Left lobe of liver (tissue), 2 donors: ENCODE results near the gene PPP1R12C. TPM values are rescaled to one million over a fixed set of nuclear protein-coding genes. Genes with fewer than 3 reads are reported as not detected.

Experiments used
- ATAC-seq: fragments of 200-7000 bp; cut with Tn5 transposase; one replicate; pipeline ENCODE4 v1.9.1; 2020; ENCODE audit warnings: mild to moderate bottlenecking, moderate library complexity
- DNase-seq: peaks from one replicate; pipeline ENCODE4 v3.0.0-alpha.2; 2020; ENCODE audit warnings: low spot score
- total RNA-seq: library from RNA; stranded (reverse); gene quantifications from one replicate; pipeline ENCODE4 v1.2.1, GENCODE V29; 2021
- donor health status: DM: no; HTN: no; CAD: no; lungs with moderate emphysema.
- donor health status: DM: no; HTN: yes; CAD: no.

PPP1R12C gene
- total RNA-seq, 1 donor from 2014 or later: 46.5 TPM

- DNase-seq (no peak), ATAC-seq (no peak)
Measured at GRCh38 chr19:55056827-55057226, 60.6 kb downstream of the PPP1R12C start.

DNA sequence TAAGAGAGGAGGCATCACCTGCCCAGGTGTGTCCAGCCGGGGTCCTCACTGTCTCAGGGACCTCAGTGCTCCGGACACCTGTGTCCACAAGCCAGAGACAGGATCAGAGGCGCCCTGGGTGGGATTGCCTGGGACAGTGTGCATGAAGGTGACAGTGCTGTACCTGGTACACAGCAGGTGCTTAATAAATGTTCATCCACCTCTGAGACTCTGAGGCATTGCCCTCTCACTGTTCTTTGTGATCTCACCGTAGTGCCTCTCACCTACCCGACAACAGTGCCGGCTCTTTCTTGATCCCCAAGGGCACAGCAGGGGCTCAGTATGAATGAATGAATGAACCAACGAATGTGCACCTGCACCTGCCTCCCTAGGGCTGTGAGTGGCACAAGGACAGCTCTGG is 63.7 kb downstream of the PPP1R12C start:
- no peak for ATAC-seq
- no peak for DNase-seq

DNA sequence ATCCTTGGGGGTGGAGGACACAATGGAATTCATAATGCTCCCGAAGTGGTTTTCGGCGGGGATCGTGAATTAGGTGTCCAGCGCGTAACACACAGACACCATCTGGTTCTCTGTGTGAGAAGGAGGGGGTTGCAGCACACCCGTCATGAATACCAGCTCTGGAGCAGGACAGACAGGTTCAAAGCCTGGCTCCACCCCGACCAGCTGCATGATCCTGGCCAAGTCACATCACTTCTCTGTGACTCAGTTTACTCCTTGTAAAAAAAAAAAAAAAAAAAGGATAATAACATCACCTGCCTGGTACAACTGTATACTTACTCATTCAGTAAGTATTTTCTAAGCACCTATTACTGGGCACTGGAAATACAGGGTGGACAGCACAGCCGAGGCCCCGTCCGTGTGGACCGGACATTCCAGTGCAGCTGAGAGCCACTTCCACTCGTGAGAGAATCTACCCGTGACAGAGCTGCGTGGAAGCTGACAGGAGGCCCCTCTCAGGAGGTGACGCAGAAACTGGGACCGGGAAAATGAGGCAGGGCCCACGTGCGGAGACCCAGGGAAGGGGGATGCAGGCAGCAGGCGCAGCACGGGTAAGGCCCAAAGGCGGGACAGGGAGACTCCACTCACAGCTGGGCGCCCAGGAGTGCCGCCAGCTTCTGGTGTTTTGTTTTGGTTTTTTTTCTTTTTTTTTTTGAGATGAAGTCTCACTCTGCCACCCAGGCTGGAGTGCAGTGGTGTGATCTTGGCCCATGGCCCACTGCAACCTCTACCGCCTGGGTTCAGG is 66.5 kb downstream of the PPP1R12C start:
- no peak for ATAC-seq
- DNase-seq: no peak

GRCh38 chr19:55048446-55048845 is 69.0 kb downstream of the PPP1R12C start:
- DNase-seq: no peak
- ATAC-seq: no peak

DNA sequence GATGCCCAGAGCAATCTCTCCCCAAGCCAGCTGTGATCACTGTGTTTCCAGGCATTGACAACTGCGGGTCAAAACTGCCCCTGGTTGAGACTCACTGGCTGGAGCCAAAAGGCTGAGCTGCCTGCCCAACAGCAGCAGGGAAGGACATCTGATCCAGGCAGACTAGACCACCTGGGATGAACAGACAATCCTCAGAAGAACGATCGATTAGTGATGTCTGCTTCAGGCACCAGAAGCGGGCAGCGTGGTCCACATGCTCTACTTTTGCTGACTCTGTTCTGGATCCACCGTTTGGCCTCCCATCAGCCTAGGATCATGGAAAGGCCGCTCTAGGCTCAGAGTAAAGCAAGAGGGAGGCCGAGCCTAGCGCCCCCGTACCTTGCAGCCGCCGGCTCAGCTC is 69.5 kb downstream of the PPP1R12C start:
- no peak for DNase-seq
- no peak for ATAC-seq

GRCh38 chr19:55046975-55047622 is 70.3 kb downstream of the PPP1R12C start:
- DNase-seq: no peak
- no peak for ATAC-seq

- DNase-seq (no peak), ATAC-seq (no peak)
Measured at GRCh38 chr19:55044771-55045716, 72.4 kb downstream of the PPP1R12C start.

- no peak for DNase-seq
Measured at GRCh38 chr19:55044286-55044685, 73.2 kb downstream of the PPP1R12C start.

GRCh38 chr19:55042688-55043087 is 74.7 kb downstream of the PPP1R12C start:
- ATAC-seq (no peak), DNase-seq (no peak)

More at GRCh38 chr19:55044286-55044685, 73.2 kb downstream of the PPP1R12C start:
- no peak for ATAC-seq

GRCh38 chr19:55042344-55042678 is 75.1 kb downstream of the PPP1R12C start:
- ATAC-seq (no peak), DNase-seq (no peak)

DNA sequence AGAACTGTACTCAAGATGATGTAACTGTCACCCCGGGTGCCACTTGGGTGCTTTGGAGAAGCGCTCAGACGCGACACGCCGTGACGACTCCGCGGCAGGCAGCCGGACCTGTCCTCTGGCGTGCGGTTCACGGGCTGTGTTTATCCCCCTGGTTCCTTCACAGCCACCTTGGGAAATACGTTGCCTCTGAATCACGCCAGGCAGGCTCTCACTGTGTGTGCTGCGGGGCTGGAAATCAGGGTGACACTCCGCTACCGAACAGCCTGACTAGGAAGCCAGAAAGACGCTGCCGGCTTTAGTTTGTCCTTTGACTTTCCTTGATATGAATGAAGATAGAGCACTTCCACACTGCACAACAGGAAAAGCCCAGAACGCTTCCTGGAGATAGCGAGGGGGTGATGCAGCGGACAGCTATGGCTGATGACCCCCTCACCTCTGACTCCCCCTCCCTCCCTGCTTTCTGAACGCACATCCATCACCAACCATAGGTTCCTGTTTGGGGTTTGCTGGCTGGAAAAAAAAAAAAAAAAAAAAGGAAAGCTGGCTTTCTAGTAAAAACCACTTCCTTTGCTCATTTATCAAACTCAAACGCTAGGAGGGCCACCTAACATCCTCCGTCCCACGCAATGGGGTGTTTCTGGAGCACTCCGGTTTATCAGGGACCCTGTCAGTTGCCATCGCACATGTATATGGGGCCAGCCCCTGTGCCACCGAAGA is 75.7 kb downstream of the PPP1R12C start:
- DNase-seq: no peak
- peak; percentile 68 for ATAC-seq

- ATAC-seq: no peak
Measured at GRCh38 chr19:55041244-55041626, 76.2 kb downstream of the PPP1R12C start.

More at GRCh38 chr19:55041244-55041626, 76.2 kb downstream of the PPP1R12C start:
- DNase-seq: no peak

Other genes with a start within 250 kb of the PPP1R12C start
- 0.55 TPM for gene FCAR, start 243.4 kb downstream of the PPP1R12C start, total RNA-seq
- gene NCR1, start 211.5 kb downstream of the PPP1R12C start, total RNA-seq: 0.10 TPM
- gene NLRP7, start 170.1 kb downstream of the PPP1R12C start, total RNA-seq: not detected
- 0.78 TPM for gene NLRP2, start 151.3 kb downstream of the PPP1R12C start, total RNA-seq
- gene GP6, start 79.4 kb downstream of the PPP1R12C start, total RNA-seq: not detected
- 9.7 TPM for gene RDH13, start 54.5 kb downstream of the PPP1R12C start, total RNA-seq
- 0.53 TPM for gene EPS8L1, start 41.8 kb downstream of the PPP1R12C start, total RNA-seq
- 0.18 TPM for gene TNNT1, start 31.6 kb upstream of the PPP1R12C start, total RNA-seq
- gene TNNI3, start 40.1 kb upstream of the PPP1R12C start, total RNA-seq: not detected
- gene DNAAF3, start 49.0 kb upstream of the PPP1R12C start, total RNA-seq: 0.63 TPM
- gene SYT5, start 62.7 kb upstream of the PPP1R12C start, total RNA-seq: 0.20 TPM
- 6.3 TPM for gene PTPRH, start 91.9 kb upstream of the PPP1R12C start, total RNA-seq
- gene TMEM86B, start 111.1 kb upstream of the PPP1R12C start, total RNA-seq: 15.5 TPM
- 30.3 TPM for gene PPP6R1, start 141.4 kb upstream of the PPP1R12C start, total RNA-seq
- 15.7 TPM for gene HSPBP1, start 162.5 kb upstream of the PPP1R12C start, total RNA-seq
- 0.55 TPM for gene BRSK1, start 166.4 kb upstream of the PPP1R12C start, total RNA-seq
- gene TMEM150B, start 207.7 kb upstream of the PPP1R12C start, total RNA-seq: 1.2 TPM
- 4.5 TPM for gene KMT5C, start 222.2 kb upstream of the PPP1R12C start, total RNA-seq
- gene COX6B2, start 237.1 kb upstream of the PPP1R12C start, total RNA-seq: not detected
- not detected for gene GARIN5B, start 245.6 kb upstream of the PPP1R12C start, total RNA-seq